ENCODE measurements around the gene SLC45A1. TPM values are rescaled to one million over a fixed set of nuclear protein-coding genes. Genes with fewer than 3 reads are reported as not detected.
A peak's percentile ranks its signal among the peaks of the same experiment; 100 is the strongest.

The SLC45A1 gene
- total and polyA plus RNA-seq, 8 donors: 1.1 to 3.0 (median 2.4) TPM; not detected in 3

GRCh38 chr1:8312235-8313218, 5.4 kb upstream of the SLC45A1 start:
- peak in 1 of 2 donors; percentile 67 for DNase-seq
- no peaks in the 10 kb centered on the region for H3K36me3 ChIP-seq
- peak overlapping the region in 3 of 5 donors; percentile 37 to 55 (median 43) for H3K27ac ChIP-seq

GRCh38 chr1:8313231-8313630, 4.7 kb upstream of the SLC45A1 start:
- WGBS, 5 donors: 47 to 62% (median 61%) methylated on average over 6 of the region's 6 CpGs
- Histone ChIP-seq H3K36me3 (no peaks in the 10 kb centered on the region), H3K27me3 (peaks cover 0 to 17% (median 4%) of the 10 kb centered on the region in 3 donors), H3K4me1 (peaks cover 5 to 41% (median 28%) of the 10 kb centered on the region in 4 donors), H3K27ac (peak overlapping the region in 1 of 5 donors; percentile 9), H3K4me3 (no peak overlapping the region), H3K9me3 (peaks cover 0 to 5% (median 0%) of the 10 kb centered on the region in 4 donors)
- intact Hi-C loops (cut with DNase I; ENCODE audit: low total_unique reads): loop anchor here (5.0 kb wide), 1 partner anchor 281 kb away; no protein-coding TSS in a partner anchor
- DNase-seq: no peak
- no peak for TF ChIP-seq POLR2AphosphoS5 (IDR thresholded peaks at IDR 0.05)

More at GRCh38 chr1:8312235-8313218, 5.4 kb upstream of the SLC45A1 start:
- peaks cover 0 to 11% (median 0%) of the 10 kb centered on the region in 3 donors for H3K27me3 ChIP-seq
- 56 to 73% (median 63%) methylated on average over 17 of the region's 17 CpGs for WGBS, 5 donors
- peaks cover 4 to 34% (median 21%) of the 10 kb centered on the region in 4 donors for H3K4me1 ChIP-seq
- intact Hi-C loops (cut with DNase I; ENCODE audit: low total_unique reads): loop anchor here (5.0 kb wide), 1 partner anchor 280 kb away; no protein-coding TSS in a partner anchor
- H3K9me3 ChIP-seq: peaks cover 0 to 5% (median 0%) of the 10 kb centered on the region in 4 donors
- TF ChIP-seq POLR2A (IDR thresholded peaks at IDR 0.05): no peak
- TF ChIP-seq EP300 (IDR thresholded peaks at IDR 0.05): no peak
- TF ChIP-seq POLR2AphosphoS5 (IDR thresholded peaks at IDR 0.05): no peak
- no peak overlapping the region for H3K4me3 ChIP-seq

GRCh38 chr1:8314346-8315280, 3.3 kb upstream of the SLC45A1 start:
- intact Hi-C loops (cut with DNase I; ENCODE audit: low total_unique reads): loop anchor here (5.0 kb wide), 2 partner anchors 282 to 332 kb away; no protein-coding TSS in a partner anchor
- DNase-seq: peak; percentile 83 to 93
- no peak for TF ChIP-seq POLR2A (IDR thresholded peaks at IDR 0.05)
- TF ChIP-seq CTCF (IDR thresholded peaks at IDR 0.05): peak in 5 of 7 experiments; percentile 69 to 97 (median 91)
- peak in 1 of 3 donors; percentile 74 for TF ChIP-seq POLR2AphosphoS5 (IDR thresholded peaks at IDR 0.05)
- no peak for TF ChIP-seq EP300 (IDR thresholded peaks at IDR 0.05)
- Histone ChIP-seq H3K9me3 (peaks cover 0 to 5% (median 0%) of the 10 kb centered on the region in 4 donors), H3K4me3 (no peak overlapping the region), H3K4me1 (peaks cover 12 to 50% (median 35%) of the 10 kb centered on the region in 4 donors), H3K27ac (no peak overlapping the region), H3K36me3 (no peaks in the 10 kb centered on the region), H3K27me3 (peaks cover 0 to 29% (median 10%) of the 10 kb centered on the region in 3 donors)
- 41 to 46% (median 43%) methylated on average over 17 to 21 of the region's 21 CpGs for WGBS, 5 donors

GRCh38 chr1:8315573-8316475, 2.1 kb upstream of the SLC45A1 start:
- Histone ChIP-seq H3K9me3 (peaks cover 0 to 5% (median 0%) of the 10 kb centered on the region in 4 donors), H3K27ac (no peak overlapping the region), H3K4me3 (no peak overlapping the region), H3K27me3 (peaks cover 0 to 29% (median 10%) of the 10 kb centered on the region in 3 donors), H3K36me3 (no peaks in the 10 kb centered on the region), H3K4me1 (peaks cover 12 to 50% (median 35%) of the 10 kb centered on the region in 4 donors)
- TF ChIP-seq POLR2A (IDR thresholded peaks at IDR 0.05): no peak
- intact Hi-C loops (cut with DNase I; ENCODE audit: low total_unique reads): loop anchor here (5.0 kb wide), 1 partner anchor 334 kb away; no protein-coding TSS in a partner anchor
- WGBS, 5 donors: 77 to 83% (median 81%) methylated on average over 13 to 14 of the region's 14 CpGs
- DNase-seq: no peak
